Muscle of leg (tissue), 11 donors: ENCODE data around the gene STAM2. TPM values are rescaled to one million over a fixed set of nuclear protein-coding genes. Genes with fewer than 3 reads are reported as not detected.
"Not testable (repeated sequence)": the region's sequence is repeated elsewhere in the genome, so short reads cannot be mapped to it uniquely, and the experiment has no call there.

Source experiments
- DNase-seq: peaks from one replicate; pipeline ENCODE4 v3.0.0; 2013
- H3K27ac ChIP-seq: one replicate; pipeline ENCODE4 v1.5.1; 2013; ENCODE audit warnings: mild to moderate bottlenecking, low read length, control low read depth
- H3K27me3 ChIP-seq: one replicate; pipeline ENCODE4 v1.6.1; 2013; ENCODE audit warnings: low read length; ENCODE audit not compliant: control insufficient read depth, insufficient read depth
- H3K36me3 ChIP-seq: one replicate; pipeline ENCODE4 v1.6.1; 2013; ENCODE audit warnings: low read length; ENCODE audit not compliant: control insufficient read depth, insufficient read depth
- H3K4me1 ChIP-seq: one replicate; pipeline ENCODE4 v1.6.1; 2013; ENCODE audit warnings: low read length; ENCODE audit not compliant: control insufficient read depth, insufficient read depth
- H3K4me3 ChIP-seq: one replicate; pipeline ENCODE4 v1.5.1; 2013; ENCODE audit warnings: low read length, control low read depth
- H3K9me3 ChIP-seq: replicated peaks from 2 replicates; pipeline ENCODE4 v1.6.1; 2013; ENCODE audit warnings: low read depth, low read length; ENCODE audit not compliant: control insufficient read depth
- WGBS: methylation state at CpG from one replicate; pipeline ENCODE4 v1.1.5; 2013; ENCODE audit warnings: missing lambda C conversion rate; ENCODE audit not compliant: insufficient coverage; 5-methylcytosine and 5-hydroxymethylcytosine counted together
- polyA plus RNA-seq, 8 donors: library from polyadenylated mRNA; unstranded; fragments of 120-200 nt; gene quantifications; one replicate each; pipeline versions ENCODE4 v1.2.1 to v1.2.3, GENCODE V29; 2013; ENCODE audit warnings: inconsistent platforms in 1 of 8, low replicate concordance in 1 of 8; ENCODE audit not compliant: insufficient read length in 8 of 8, insufficient read depth in 1 of 8
- total RNA-seq: library from RNA; stranded (reverse); fragments of 120-200 nt; gene quantifications from one replicate; pipeline ENCODE4 v1.2.4, GENCODE V29; 2013

The STAM2 gene
- total and polyA plus RNA-seq, 9 donors = 15.3 to 29.5 (median 19.5) TPM

- DNase-seq = no peak
- Histone ChIP-seq H3K27me3 (no peaks in the 10 kb centered on the region), H3K4me1 (no peaks in the 10 kb centered on the region), H3K9me3 (peaks cover 16% of the 10 kb centered on the region), H3K36me3 (peaks cover 3% of the 10 kb centered on the region), H3K4me3 (no peak overlapping the region), H3K27ac (no peak overlapping the region)
- no CpG with 5 or more reads among the region's 4 CpGs for WGBS
Observed at GRCh38 chr2:152161598-152161997, 14.0 kb downstream of the STAM2 start.

- 100% methylated on average over 11 of the region's 31 CpGs for WGBS
- peaks cover 16% of the 10 kb centered on the region for H3K9me3 ChIP-seq
- not testable (repeated sequence) for H3K36me3 ChIP-seq, H3K27me3 ChIP-seq, H3K4me1 ChIP-seq, H3K27ac ChIP-seq, DNase-seq, H3K4me3 ChIP-seq
Observed at GRCh38 chr2:152160378-152160777, 15.2 kb downstream of the STAM2 start.

- no peak overlapping the region for H3K27ac ChIP-seq
- peaks cover 3% of the 10 kb centered on the region for H3K36me3 ChIP-seq
- H3K4me3 ChIP-seq = no peak overlapping the region
- H3K27me3 ChIP-seq = no peaks in the 10 kb centered on the region
- WGBS = no CpG with 5 or more reads among the region's 1 CpG
- DNase-seq = no peak
- H3K9me3 ChIP-seq = peaks cover 12% of the 10 kb centered on the region
- H3K4me1 ChIP-seq = no peaks in the 10 kb centered on the region
Observed at GRCh38 chr2:152157253-152157652, 18.3 kb downstream of the STAM2 start.

GRCh38 chr2:152155209-152155608, 20.4 kb downstream of the STAM2 start:
- no peak overlapping the region for H3K27ac ChIP-seq
- no peaks in the 10 kb centered on the region for H3K4me1 ChIP-seq
- no peaks in the 10 kb centered on the region for H3K27me3 ChIP-seq
- no peak overlapping the region for H3K4me3 ChIP-seq
- DNase-seq = no peak
- WGBS = no CpG with 5 or more reads among the region's 4 CpGs
- H3K9me3 ChIP-seq = peaks cover 12% of the 10 kb centered on the region
- peaks cover 3% of the 10 kb centered on the region for H3K36me3 ChIP-seq

GRCh38 chr2:152154462-152154861, 21.1 kb downstream of the STAM2 start:
- Histone ChIP-seq H3K27ac (no peak overlapping the region), H3K4me1 (no peaks in the 10 kb centered on the region)

GRCh38 chr2:152134488-152135280, 40.9 kb downstream of the STAM2 start:
- 76% methylated on average over 2 of the region's 5 CpGs for WGBS

More at GRCh38 chr2:152154462-152154861, 21.1 kb downstream of the STAM2 start:
- no peak for DNase-seq
- Histone ChIP-seq H3K4me3 (no peak overlapping the region), H3K36me3 (peaks cover 3% of the 10 kb centered on the region), H3K27me3 (no peaks in the 10 kb centered on the region), H3K9me3 (peaks cover 12% of the 10 kb centered on the region)
- 50% methylated on average over 1 of the region's 7 CpGs for WGBS

GRCh38 chr2:152132306-152132705, 43.3 kb downstream of the STAM2 start:
- Histone ChIP-seq H3K27ac (no peak overlapping the region), H3K27me3 (no peaks in the 10 kb centered on the region), H3K4me1 (no peaks in the 10 kb centered on the region), H3K36me3 (peaks cover 12% of the 10 kb centered on the region), H3K9me3 (no peaks in the 10 kb centered on the region), H3K4me3 (no peak overlapping the region)
- DNase-seq = no peak
- WGBS = no CpG with 5 or more reads among the region's 1 CpG

More at GRCh38 chr2:152134488-152135280, 40.9 kb downstream of the STAM2 start:
- Histone ChIP-seq H3K27me3 (no peaks in the 10 kb centered on the region), H3K27ac (no peak overlapping the region), H3K9me3 (no peaks in the 10 kb centered on the region), H3K4me3 (no peak overlapping the region), H3K4me1 (no peaks in the 10 kb centered on the region), H3K36me3 (peaks cover 9% of the 10 kb centered on the region)
- no peak for DNase-seq

- peaks cover 19% of the 10 kb centered on the region for H3K36me3 ChIP-seq
Observed at GRCh38 chr2:152127628-152128027, 47.9 kb downstream of the STAM2 start.

GRCh38 chr2:152126664-152127063, 48.9 kb downstream of the STAM2 start:
- Histone ChIP-seq H3K4me1 (no peaks in the 10 kb centered on the region), H3K4me3 (no peak overlapping the region), H3K27ac (no peak overlapping the region), H3K9me3 (no peaks in the 10 kb centered on the region), H3K36me3 (peaks cover 21% of the 10 kb centered on the region), H3K27me3 (no peaks in the 10 kb centered on the region)
- 86% methylated on average over 4 of the region's 4 CpGs for WGBS
- DNase-seq = no peak

More at GRCh38 chr2:152127628-152128027, 47.9 kb downstream of the STAM2 start:
- Histone ChIP-seq H3K4me1 (no peaks in the 10 kb centered on the region), H3K27me3 (no peaks in the 10 kb centered on the region), H3K9me3 (no peaks in the 10 kb centered on the region), H3K4me3 (no peak overlapping the region), H3K27ac (no peak overlapping the region)
- DNase-seq = peak; percentile 7

GRCh38 chr2:152122161-152122560, 53.4 kb downstream of the STAM2 start:
- Histone ChIP-seq H3K4me3 (no peak overlapping the region), H3K36me3 (peaks cover 23% of the 10 kb centered on the region), H3K27me3 (no peaks in the 10 kb centered on the region), H3K4me1 (no peaks in the 10 kb centered on the region), H3K27ac (no peak overlapping the region), H3K9me3 (no peaks in the 10 kb centered on the region)
- no peak for DNase-seq
- WGBS = no CpG with 5 or more reads among the region's 2 CpGs
